Measurements from ENCODE around the gene MAGI1.

DNA sequence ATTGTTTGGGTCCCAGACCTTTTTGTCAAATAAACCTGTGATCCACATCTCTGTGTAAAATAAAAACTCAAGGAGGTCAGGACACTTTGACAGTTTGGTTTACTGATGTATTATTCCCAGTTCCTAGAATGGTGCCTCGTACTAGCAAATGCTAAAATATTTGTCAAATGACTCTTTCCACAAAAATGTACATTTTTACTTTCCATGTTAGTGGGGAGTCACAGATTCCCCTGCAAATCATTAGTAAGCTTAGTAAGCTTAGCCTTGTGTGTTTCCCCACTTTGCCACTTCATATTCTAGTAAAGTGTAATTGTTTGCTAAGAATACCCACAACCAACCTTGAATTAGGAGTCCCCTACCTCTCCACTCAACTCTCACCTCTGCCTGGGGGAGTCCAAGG, 2.4 kb upstream of the MAGI1 start:
- TF ChIP-seq, protein P1, sequence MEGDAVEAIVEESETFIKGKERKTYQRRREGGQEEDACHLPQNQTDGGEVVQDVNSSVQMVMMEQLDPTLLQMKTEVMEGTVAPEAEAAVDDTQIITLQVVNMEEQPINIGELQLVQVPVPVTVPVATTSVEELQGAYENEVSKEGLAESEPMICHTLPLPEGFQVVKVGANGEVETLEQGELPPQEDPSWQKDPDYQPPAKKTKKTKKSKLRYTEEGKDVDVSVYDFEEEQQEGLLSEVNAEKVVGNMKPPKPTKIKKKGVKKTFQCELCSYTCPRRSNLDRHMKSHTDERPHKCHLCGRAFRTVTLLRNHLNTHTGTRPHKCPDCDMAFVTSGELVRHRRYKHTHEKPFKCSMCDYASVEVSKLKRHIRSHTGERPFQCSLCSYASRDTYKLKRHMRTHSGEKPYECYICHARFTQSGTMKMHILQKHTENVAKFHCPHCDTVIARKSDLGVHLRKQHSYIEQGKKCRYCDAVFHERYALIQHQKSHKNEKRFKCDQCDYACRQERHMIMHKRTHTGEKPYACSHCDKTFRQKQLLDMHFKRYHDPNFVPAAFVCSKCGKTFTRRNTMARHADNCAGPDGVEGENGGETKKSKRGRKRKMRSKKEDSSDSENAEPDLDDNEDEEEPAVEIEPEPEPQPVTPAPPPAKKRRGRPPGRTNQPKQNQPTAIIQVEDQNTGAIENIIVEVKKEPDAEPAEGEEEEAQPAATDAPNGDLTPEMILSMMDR (IDR thresholded peaks at IDR 0.05; ENCODE audit: insufficient read depth, low read length): no peak
- TF ChIP-seq REST (IDR thresholded peaks at IDR 0.05; ENCODE audit: insufficient replicate concordance, low read depth) (no peak), POLR2AphosphoS5 (IDR thresholded peaks at IDR 0.05; ENCODE audit: low read depth) (no peak), GABPA (IDR thresholded peaks at IDR 0.05; ENCODE audit: low read depth) (no peak)

Measured in HL-60 (cell line).